OCI-LY1 (cell line): ENCODE measurements around the gene CENPE.

ENCODE experiments used
- H2AFZ ChIP-seq: fragments of 200-600 bp; sonication (generic), shearing (Covaris generic); 2 replicates; pipeline ENCODE4 v1.6.0; 2014; ENCODE audit warnings: antibody characterized with exemption, mild to moderate bottlenecking, low read length
- H3F3A ChIP-seq: fragments of 200-600 bp; sonication (generic), shearing (Covaris generic); 2 replicates; pipeline ENCODE4 v1.6.0; 2014; ENCODE audit warnings: mild to moderate bottlenecking, antibody characterized with exemption, low read length, moderate library complexity; ENCODE audit not compliant: insufficient read depth
- H3K27ac ChIP-seq: fragments of 200-600 bp; sonication (generic); 2 replicates; pipeline ENCODE4 v1.5.1; 2014; ENCODE audit warnings: low read length, mixed run types, mild to moderate bottlenecking, low read depth; ENCODE audit not compliant: poor library complexity, severe bottlenecking
- H3K27me3 ChIP-seq: fragments of 200-600 bp; sonication (generic); 2 replicates; pipeline ENCODE4 v1.6.0; 2014; ENCODE audit warnings: antibody characterized with exemption, mild to moderate bottlenecking, low read length, moderate library complexity; ENCODE audit not compliant: insufficient read depth
- H3K36me3 ChIP-seq: fragments of 200-600 bp; sonication (generic); 2 replicates; pipeline ENCODE4 v1.6.1; 2014; ENCODE audit warnings: mild to moderate bottlenecking, antibody characterized with exemption, low read length, moderate library complexity, mixed read lengths; ENCODE audit not compliant: insufficient read depth
- H3K4me1 ChIP-seq: fragments of 200-600 bp; sonication (generic); 2 replicates; pipeline ENCODE4 v1.5.1; 2014; ENCODE audit warnings: mild to moderate bottlenecking, low read length, moderate library complexity; ENCODE audit not compliant: insufficient read depth, severe bottlenecking
- H3K4me2 ChIP-seq: fragments of 200-600 bp; sonication (generic), shearing (Covaris generic); 2 replicates; pipeline ENCODE4 v1.6.1; 2014; ENCODE audit warnings: low read length
- H3K4me3 ChIP-seq: fragments of 200-600 bp; sonication (generic); 2 replicates; pipeline ENCODE4 v1.5.1; 2014; ENCODE audit warnings: low read length, low read depth, mild to moderate bottlenecking, mixed read lengths; ENCODE audit not compliant: poor library complexity, severe bottlenecking
- H3K79me2 ChIP-seq: fragments of 200-600 bp; shearing (Covaris generic); 2 replicates; pipeline ENCODE4 v1.6.1; 2016; ENCODE audit warnings: mixed run types, low read length, mixed read lengths; ENCODE audit not compliant: insufficient read depth
- H3K9ac ChIP-seq: fragments of 200-600 bp; sonication (generic), shearing (Covaris generic); 2 replicates; pipeline ENCODE4 v1.6.1; 2014; ENCODE audit warnings: mild to moderate bottlenecking, low read length, mixed read lengths
- H3K9me2 ChIP-seq: fragments of 200-600 bp; sonication (generic), shearing (Covaris generic); 2 replicates; pipeline ENCODE4 v1.6.1; 2014; ENCODE audit warnings: low read depth, mild to moderate bottlenecking, low read length, mixed read lengths
- H3K9me3 ChIP-seq: fragments of 200-600 bp; shearing (Covaris generic); 2 replicates; pipeline ENCODE4 v1.6.1; 2014; ENCODE audit warnings: low read length, mixed read lengths
- H4K20me1 ChIP-seq: fragments of 200-600 bp; sonication (generic), shearing (Covaris generic); 2 replicates; pipeline ENCODE4 v1.6.0; 2016; ENCODE audit warnings: mild to moderate bottlenecking, low read length; ENCODE audit not compliant: insufficient read depth
- EZH2 ChIP-seq: fragments of 200-600 bp; sonication (generic), shearing (Covaris generic); IDR thresholded peaks from 2 replicates; pipeline ENCODE4 v1.8.0; 2017; ENCODE audit warnings: borderline replicate concordance, mixed run types, mild to moderate bottlenecking, antibody characterized with exemption, low read length, moderate library complexity, mixed read lengths
- TF ChIP-seq, protein P1 (sequence below): fragments of 200-600 bp; sonication (generic), shearing (Covaris generic); IDR thresholded peaks from 2 replicates; pipeline ENCODE4 v1.5.1; 2017; ENCODE audit warnings: mild to moderate bottlenecking, antibody characterized with exemption, low read length, moderate library complexity, mixed read lengths

Gene CENPE

DNA sequence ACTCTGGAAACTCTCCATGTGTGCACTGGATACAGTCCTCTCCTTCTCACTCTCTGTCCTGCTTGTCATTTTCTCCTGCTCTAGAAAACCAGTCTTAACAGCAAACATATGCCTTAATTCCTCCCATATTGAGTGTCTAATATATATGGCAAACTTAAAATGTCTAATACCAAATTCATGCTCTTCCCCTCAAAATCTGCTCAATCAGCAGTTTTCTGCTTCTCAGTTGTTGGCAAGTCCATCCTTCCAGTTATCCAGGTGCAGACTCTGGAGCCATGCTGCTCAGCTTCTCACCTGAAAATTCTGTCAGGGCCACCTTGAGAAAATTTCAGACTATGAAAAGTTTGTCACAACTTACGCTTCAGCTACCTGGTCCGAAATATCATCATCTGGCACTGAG is 3.1 kb upstream of the CENPE start:
- no peak overlapping the region for H2AFZ ChIP-seq
- no peak overlapping the region for H3K27ac ChIP-seq
- peaks cover 18% of the 10 kb centered on the region for H3K4me1 ChIP-seq
- H3K27me3 ChIP-seq, result no peaks in the 10 kb centered on the region
- TF ChIP-seq EZH2, result no peak
- TF ChIP-seq, protein P1, sequence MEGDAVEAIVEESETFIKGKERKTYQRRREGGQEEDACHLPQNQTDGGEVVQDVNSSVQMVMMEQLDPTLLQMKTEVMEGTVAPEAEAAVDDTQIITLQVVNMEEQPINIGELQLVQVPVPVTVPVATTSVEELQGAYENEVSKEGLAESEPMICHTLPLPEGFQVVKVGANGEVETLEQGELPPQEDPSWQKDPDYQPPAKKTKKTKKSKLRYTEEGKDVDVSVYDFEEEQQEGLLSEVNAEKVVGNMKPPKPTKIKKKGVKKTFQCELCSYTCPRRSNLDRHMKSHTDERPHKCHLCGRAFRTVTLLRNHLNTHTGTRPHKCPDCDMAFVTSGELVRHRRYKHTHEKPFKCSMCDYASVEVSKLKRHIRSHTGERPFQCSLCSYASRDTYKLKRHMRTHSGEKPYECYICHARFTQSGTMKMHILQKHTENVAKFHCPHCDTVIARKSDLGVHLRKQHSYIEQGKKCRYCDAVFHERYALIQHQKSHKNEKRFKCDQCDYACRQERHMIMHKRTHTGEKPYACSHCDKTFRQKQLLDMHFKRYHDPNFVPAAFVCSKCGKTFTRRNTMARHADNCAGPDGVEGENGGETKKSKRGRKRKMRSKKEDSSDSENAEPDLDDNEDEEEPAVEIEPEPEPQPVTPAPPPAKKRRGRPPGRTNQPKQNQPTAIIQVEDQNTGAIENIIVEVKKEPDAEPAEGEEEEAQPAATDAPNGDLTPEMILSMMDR, result no peak
- no peaks in the 10 kb centered on the region for H4K20me1 ChIP-seq
- no peak overlapping the region for H3K4me3 ChIP-seq
- no peak overlapping the region for H3K9ac ChIP-seq
- no peaks in the 10 kb centered on the region for H3K9me3 ChIP-seq
- H3K79me2 ChIP-seq, result peaks cover 12% of the 10 kb centered on the region
- H3K36me3 ChIP-seq, result peaks cover 5% of the 10 kb centered on the region; the same call in 1 of the 2 replicates
- no peaks in the 10 kb centered on the region for H3F3A ChIP-seq
- no peak overlapping the region for H3K4me2 ChIP-seq
- no peaks in the 10 kb centered on the region for H3K9me2 ChIP-seq

DNA sequence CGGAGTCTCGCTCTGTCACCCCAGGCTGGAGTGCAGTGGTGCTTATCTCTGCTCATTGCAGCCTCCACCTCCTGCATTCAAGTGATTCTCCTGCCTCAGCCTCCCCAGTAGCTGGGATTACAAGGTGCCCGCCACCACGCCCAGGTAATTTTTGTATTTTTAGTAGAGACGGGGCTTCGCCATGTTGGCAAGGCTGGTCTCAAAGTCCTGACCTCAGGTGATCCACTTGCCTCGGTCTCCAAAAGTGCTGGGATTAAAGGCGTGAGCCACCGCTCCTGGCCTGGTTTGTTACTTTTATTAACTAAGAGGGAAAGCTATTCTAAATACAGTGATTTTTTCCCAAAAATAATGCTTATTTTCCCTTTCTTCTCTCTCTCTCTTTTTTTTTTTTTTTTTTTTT is 866 bp upstream of the CENPE start:
- Histone ChIP-seq H3K36me3 (peaks cover 28% of the 10 kb centered on the region), H3K9me3 (no peaks in the 10 kb centered on the region), H3K27ac (no peak overlapping the region), H3K9me2 (no peaks in the 10 kb centered on the region), H3K9ac (no peak overlapping the region), H3K27me3 (no peaks in the 10 kb centered on the region), H3F3A (no peaks in the 10 kb centered on the region), H3K4me1 (peaks cover 18% of the 10 kb centered on the region), H4K20me1 (no peaks in the 10 kb centered on the region), H3K79me2 (peaks cover 12% of the 10 kb centered on the region), H3K4me3 (peak overlapping the region; percentile 87), H2AFZ (peak overlapping the region; percentile 93), H3K4me2 (peak overlapping the region; percentile 64)
- no peak for TF ChIP-seq EZH2
- TF ChIP-seq, protein P1, result no peak

DNA sequence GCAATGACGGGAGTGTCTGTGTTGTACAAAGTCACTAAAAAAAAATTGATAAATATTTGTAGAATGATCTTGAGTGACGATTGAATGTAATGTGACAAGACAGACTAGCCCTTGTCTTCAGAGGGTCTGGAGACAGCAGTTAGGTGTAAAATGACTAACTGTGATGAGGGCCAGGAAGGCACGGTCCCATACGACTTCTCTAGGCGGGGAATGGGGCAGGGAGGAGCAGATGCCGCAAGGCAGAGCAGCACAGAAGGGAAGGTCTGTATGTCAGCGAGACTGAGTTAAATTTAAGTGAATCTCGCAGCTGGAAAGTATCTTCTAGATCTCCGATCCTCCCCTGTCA is 405 bp downstream of the CENPE start:
- H3K9ac ChIP-seq, result peak overlapping the region; percentile 82
- peaks cover 12% of the 10 kb centered on the region for H3K79me2 ChIP-seq
- H3K36me3 ChIP-seq, result peaks cover 39% of the 10 kb centered on the region
- H3K27me3 ChIP-seq, result no peaks in the 10 kb centered on the region
- H3K27ac ChIP-seq, result no peak overlapping the region
- TF ChIP-seq, protein P1, result no peak
- TF ChIP-seq EZH2, result no peak
- H4K20me1 ChIP-seq, result no peaks in the 10 kb centered on the region
- H3K9me3 ChIP-seq, result no peaks in the 10 kb centered on the region
- peak overlapping the region; percentile 64 for H3K4me2 ChIP-seq
- H3F3A ChIP-seq, result no peaks in the 10 kb centered on the region
- H3K4me3 ChIP-seq, result peak overlapping the region; percentile 87
- H3K9me2 ChIP-seq, result no peaks in the 10 kb centered on the region
- H2AFZ ChIP-seq, result 0 out of 2 replicates have a peak overlapping the region, but pooled peaks have one; percentile 4
- peaks cover 18% of the 10 kb centered on the region for H3K4me1 ChIP-seq
